Measurements from ENCODE around the gene ZNF438.

ZNF438 gene

DNA sequence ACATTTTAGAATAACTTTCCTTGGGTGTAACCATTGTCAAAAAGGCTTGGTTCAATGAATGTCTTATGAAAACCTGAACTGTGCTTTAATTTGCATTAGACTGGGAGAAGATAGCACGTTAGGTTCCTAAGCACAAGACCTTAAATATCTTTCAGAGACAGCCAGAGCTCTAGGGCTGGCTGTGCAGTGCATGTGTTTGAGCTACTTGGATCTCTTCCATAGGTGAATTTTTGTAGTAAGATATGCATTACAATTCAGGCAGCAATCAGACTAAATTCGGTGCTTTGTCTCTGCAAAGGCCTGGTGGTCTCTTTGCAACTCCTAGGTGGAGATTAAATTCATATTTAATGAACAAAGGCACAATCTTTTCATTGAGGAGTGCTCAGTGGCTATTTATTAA, 192.0 kb downstream of the ZNF438 start:
- DNase-seq, result no peak

GRCh38 chr10:30836406-30836805, 195.3 kb downstream of the ZNF438 start:
- no peak for DNase-seq

DNA sequence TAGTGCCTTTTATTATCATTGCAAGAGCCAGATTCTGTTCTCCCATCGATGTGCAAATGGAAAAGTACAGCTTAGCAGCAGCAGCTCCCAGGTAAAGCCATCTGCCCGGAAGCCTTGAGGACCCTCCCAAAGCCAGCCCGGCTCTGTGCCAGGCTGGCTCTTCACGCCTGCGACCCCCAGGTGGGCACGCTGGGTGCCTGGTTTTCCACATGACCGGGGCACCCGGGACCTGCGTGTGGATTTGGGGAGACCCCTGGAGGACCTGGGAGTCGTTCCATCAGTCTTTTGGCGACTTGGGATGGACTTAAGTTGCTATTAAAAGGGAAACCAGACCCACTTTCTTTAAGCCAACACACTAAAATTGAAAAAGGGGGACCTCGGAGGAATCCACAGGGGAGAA, 196.5 kb downstream of the ZNF438 start:
- no peak for DNase-seq

- DNase-seq, result no peak
Measured at GRCh38 chr10:30834651-30835050, 197.0 kb downstream of the ZNF438 start.

DNA sequence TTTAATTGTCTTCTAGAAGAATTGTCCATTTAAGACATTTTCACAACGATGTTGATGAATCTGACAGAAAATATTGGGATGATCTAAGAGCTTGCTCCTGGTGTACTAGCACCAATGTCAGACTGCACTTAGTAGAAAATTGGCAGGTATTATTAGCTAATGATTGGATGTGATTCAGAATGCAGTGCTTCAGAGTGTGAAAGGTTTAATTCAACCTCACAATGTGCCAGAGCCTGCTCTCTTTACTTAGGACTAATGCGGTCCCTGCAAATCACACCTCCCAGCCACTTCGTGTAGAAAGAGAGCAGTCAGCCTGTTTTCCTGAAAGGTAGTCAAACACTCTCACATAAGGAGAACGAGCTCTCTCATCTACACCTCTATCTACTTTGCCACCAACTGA, 197.5 kb downstream of the ZNF438 start:
- DNase-seq, result no peak

DNA sequence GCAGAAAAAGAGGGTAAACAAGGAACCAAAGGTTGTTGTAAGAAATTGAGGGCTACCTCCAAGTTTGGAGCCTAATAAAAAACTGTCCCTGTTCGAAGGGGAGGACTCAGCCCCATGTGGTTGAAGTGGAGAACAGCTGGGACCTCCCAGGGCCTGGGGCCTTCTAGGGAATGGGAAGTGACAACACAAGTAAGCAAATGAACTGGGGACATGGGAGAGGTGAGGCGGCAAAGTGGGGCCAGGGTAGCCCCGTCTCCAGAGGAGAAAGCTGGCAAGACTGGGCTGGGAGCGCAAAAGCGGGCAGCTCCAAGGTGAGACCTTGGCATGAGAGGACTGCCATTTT, 198.1 kb downstream of the ZNF438 start:
- no peak for DNase-seq

GRCh38 chr10:30832749-30833627, 198.7 kb downstream of the ZNF438 start:
- no peak for DNase-seq

DNA sequence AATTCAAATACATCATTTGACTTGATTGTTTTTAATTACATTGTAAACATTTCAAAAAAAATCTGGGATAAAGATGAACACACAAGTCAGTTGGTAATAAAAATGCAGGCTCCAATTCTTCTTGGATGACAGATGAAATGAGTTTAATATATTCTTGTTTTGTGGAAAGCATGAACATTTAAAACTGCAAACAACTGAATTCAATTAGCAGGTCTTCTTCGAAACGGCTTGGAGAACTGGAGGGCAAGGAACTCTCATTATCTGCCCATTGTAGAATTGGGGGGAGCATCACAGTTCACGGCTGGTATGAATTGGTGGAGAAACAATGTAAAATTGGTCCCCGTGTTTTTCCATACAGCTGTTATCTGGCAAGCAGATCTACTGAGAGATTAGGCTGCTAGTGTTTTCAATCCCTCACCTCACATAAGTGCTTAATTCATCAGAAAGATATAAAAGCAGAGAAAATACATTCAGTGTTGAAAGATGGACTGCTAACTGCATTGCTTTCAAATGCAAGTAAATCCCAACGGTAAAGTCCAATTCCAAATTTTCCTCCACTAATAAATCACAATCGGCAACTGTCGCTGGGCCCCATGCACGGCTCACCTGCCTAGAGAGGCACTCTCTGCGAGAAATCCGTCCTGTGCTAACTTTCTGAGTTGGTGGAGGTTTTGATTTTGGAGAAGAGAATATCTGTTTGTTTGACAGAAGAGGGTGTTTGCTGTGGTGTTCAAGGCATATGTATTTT, 199.5 kb downstream of the ZNF438 start:
- DNase-seq, result no peak

DNA sequence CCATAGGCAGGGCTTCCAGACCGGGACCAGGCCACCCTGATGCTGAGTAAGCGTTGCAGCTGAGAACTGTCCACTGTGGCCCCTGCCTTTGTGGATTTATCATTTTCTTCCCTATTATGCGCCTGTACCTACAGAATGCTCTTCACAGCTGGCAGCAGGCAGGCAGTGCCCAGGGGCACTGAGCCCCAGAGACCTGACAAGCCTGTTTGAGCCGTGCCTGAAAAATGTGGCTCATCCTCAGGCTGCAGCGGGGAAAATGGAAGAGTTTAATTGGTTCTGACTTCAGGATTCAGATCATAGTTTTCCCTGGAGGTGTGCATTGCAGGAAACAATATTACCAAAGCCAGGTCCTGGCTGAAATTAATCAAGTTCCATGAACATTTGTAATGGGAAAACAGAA, 200.2 kb downstream of the ZNF438 start:
- no peak for DNase-seq

DNA sequence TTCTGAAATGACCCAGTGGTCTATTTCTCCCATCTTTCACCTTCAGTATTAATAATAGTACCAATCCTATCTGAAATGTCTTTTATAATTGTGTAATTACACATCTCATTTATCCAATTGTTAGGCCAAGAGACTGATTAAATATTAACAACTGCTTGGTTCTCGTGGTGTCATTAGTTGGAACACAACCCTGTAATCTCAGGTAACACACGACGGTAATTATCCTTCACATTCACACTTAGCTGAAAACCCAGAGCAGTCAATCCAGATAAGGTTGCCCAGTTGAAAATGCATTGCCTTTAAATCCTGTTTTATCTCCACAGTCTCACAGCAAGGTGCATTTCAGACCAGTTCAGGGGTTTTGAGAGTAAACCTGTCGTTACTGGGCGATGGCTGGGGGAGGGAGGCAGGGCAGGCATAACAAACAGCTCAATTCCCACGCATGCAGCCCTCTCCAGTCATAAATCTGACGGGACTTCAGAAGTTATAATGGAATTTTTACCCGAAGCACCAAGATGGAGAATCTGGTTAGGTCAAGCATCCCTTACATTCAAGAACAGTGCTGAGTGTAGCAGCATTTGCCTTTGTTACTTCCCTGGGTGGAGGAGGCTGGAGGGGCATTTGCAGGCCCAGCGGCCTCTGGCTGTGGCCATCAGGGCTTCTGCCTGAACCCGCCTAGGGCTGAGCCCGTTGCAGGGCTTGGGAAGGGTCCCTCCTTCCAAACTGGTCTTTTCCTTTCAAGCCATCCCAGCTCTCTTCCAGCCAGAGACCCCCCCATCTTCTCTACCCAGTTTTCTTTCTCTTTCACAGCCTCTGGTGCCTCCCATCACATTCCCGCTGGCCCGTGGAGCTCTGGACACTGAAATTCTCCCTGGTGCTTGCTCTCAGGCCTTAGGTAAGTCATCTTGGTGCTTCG, 201.1 kb downstream of the ZNF438 start:
- DNase-seq, result peak in 1 of 2 experiments; percentile 58

DNA sequence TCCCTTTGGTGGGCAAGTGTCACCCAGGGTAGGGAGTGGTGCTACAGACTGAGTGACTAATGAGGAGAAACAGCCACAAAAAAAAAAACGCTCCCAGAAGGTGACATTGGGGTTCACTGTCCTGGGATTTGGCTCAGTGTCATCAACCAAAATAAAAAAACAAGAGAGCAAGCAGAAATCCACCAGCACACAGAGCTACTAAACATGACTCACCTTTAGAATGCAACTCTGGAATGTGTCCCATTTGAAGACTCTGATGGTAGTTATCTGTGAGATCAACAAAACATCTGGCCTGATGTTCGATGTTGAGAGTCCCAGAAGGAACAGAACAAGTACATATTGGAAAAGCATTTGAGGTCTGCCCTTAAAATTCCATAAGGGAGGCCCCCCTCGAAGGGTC, 201.8 kb downstream of the ZNF438 start:
- DNase-seq, result no peak

DNA sequence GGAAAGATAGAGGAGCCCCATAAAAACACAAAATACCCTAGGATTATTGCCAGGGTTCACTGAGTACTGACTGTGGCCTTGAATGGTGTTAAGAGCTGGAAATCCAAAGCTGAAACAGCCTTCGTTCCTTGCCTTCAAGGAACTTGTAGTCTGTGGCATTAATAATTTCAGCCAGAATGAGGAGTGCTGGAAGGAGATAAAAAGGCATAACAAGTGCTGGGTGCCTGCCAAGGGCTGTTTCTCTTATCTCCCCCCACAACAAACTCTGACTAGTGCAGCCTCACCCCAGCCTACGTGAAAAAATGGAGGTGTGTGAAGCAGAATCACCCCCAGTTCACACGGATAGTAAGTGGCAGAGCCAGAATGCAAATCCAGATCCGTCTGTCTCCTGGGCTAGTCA, 203.0 kb downstream of the ZNF438 start:
- DNase-seq, result no peak

- DNase-seq, result no peak
Measured at GRCh38 chr10:30828164-30828563, 203.5 kb downstream of the ZNF438 start.

- peak in 1 of 2 experiments; percentile 2 for DNase-seq
Measured at GRCh38 chr10:30827531-30828120, 204.0 kb downstream of the ZNF438 start.

DNA sequence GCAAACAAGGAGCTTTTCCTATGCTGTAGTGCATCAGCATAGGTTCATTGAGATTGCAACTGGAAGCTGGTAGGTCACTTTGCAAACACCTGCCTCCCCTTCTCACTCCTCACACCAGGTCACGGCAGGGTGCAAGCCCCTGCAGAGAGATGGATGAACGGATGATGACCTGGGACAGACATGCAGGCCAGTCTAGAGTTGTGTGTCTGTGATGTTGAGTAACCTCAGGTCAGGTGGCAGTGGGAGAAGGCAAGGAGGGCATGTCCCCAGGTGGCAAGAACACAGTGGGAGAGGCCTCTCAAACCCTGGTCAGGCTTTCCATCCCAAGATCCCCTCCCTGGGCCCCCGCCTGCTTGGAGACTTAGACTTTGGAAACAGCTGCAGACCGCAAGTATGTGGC, 205.0 kb downstream of the ZNF438 start:
- DNase-seq, result no peak

GRCh38 chr10:30825495-30825894, 206.2 kb downstream of the ZNF438 start:
- DNase-seq, result no peak

DNA sequence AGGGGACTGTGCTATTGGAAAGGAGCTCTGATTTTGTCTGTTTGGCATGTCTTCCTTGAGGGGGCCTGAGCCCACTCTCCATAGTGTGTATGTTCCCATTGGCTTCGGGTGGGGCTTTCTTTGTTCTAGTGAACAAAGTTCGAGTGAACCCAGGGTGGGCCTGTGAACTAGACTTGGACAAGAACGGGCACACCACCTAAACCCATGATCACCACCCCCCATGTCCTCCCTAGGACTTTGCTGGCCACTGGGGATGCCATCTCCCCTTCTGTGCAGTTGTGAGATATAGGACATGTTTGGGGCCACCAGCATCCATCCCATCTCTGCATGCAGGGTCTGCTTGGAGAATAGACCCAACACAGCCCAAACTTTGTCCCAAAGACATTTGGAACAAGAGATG, 206.6 kb downstream of the ZNF438 start:
- DNase-seq, result no peak

- no peak for DNase-seq
Measured at GRCh38 chr10:30823651-30824050, 208.0 kb downstream of the ZNF438 start.

DNA sequence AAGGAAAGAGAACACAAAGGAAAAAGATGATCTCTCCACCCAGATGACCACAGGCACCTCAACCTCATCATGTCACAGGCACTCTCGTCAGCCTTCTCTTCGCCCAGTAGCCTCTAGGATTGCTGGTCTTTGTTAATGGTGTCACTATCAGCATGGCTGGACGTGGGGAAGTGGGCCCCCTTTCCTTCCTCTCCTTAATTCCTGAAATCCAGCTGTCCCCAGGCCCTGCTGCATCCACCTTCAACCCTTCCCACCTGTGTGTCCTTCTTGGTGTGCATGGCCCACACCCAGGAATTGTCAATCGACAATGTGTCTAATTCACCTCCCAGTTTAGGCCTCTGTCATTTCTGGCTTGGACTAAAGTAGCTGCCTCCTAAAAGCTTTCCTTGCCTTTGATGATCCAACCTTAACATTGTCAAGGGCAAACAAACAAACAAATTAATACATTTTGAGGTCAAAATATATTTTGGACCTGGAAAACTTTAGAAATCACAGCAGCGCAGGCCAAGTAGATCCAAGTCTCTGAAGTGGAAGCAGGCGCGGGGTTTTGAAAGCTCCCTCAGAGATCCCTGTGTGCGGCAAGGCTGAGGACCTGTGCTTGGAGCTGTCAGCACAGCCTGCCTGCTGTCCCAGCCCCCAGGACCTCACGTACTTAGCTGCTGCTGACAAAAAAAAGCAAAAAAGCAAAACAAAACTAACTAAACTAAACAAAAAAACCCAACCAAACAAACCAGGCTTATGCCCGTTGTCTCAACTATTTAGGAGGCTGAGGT, 208.8 kb downstream of the ZNF438 start:
- DNase-seq, result no peak

- DNase-seq, result no peak
Measured at GRCh38 chr10:30821994-30822692, 209.5 kb downstream of the ZNF438 start.

- DNase-seq, result no peak
Measured at GRCh38 chr10:30821261-30821993, 210.2 kb downstream of the ZNF438 start.

All from NCI-H2081 (cell line).